ENCODE results near the gene ZNF491. TPM values are rescaled to one million over a fixed set of nuclear protein-coding genes. Genes with fewer than 3 reads are reported as not detected.

The ZNF491 gene
- total and polyA plus RNA-seq, 2 of the 8 experiments (the other 6 are each of a cell fraction or from before 2014, with no cell fraction given), result 0.18 to 0.78 TPM

DNA sequence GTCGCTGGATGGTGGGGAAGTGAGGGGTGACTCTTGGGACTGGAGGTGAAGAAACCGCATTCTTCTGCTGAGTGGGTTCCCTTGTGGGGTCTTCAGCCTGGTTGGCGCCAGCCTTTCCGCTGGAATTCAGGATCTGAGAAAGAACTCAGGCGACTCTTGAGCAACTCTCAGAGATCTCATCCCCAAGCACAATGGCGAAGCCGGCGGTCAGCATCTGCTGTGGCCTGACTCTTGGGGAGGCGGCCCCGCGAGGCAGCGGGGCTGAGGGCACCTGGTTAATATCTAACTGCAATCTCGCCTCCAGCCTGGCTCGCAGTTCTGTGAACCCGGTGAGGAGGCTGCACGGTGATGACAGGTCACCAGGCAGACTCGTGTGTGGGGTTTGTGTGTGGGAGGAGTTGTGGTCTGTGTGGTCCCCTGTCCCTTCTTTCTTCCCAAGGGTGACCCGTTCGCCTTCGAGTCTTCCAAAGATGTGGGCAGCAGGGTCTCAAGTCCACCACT, 30.6 kb upstream of the ZNF491 start:
- Histone ChIP-seq H4K5ac (ENCODE audit: insufficient read length, low read depth, low read length) (no peak overlapping the region), H3K4me3 (ENCODE audit: extremely low read depth in 1 of 4, insufficient read depth in 2 of 4, low read depth in 3 of 4, low read length in 4 of 4) (peak overlapping the region; percentile 48 to 84 (median 78); a peak in 7 of 8 replicates), H2AK5ac (ENCODE audit: low read depth, low read length) (no peak overlapping the region), H3K14ac (ENCODE audit: insufficient read length) (no peak overlapping the region), H2BK12ac (ENCODE audit: low read depth, low read length) (no peak overlapping the region), H3K4me2 (ENCODE audit: insufficient read depth in 1 of 2, low read depth in 2 of 2, low read length in 2 of 2) (peak overlapping the region; percentile 57 to 88; a peak in 3 of 4 replicates), H2BK20ac (ENCODE audit: low read length) (no peak overlapping the region), H3K79me1 (ENCODE audit: low read depth, low read length) (no peaks in the 10 kb centered on the region), H3K9ac (replicated peaks in 1 of 4; ENCODE audit: extremely low read depth in 1 of 4, low read depth in 3 of 4, low read length in 3 of 4) (no peak overlapping the region; a peak in 2 of 7 replicates), H3K9me3 (ENCODE audit: insufficient read depth in 2 of 2, low read depth in 1 of 2, low read length in 1 of 2) (peaks cover 4 to 14% of the 10 kb centered on the region in 2 experiments; a peak in 2 of 4 replicates), H3K23me2 (ENCODE audit: low read depth, low read length) (no peaks in the 10 kb centered on the region), H4K8ac (ENCODE audit: extremely low read depth, insufficient read depth, low read length) (peak overlapping the region; percentile 79; the same call in 1 of the 2 replicates), H2BK120ac (replicated peaks; ENCODE audit: low read depth, low read length) (no peak overlapping the region), H3K4ac (replicated peaks; ENCODE audit: insufficient read length, low read depth, low read length) (no peak overlapping the region), H3K79me2 (ENCODE audit: control insufficient read depth in 1 of 2, insufficient read depth in 2 of 2, low read length in 2 of 2) (no peaks in the 10 kb centered on the region), H3K27ac (ENCODE audit: low read depth, low read length) (no peak overlapping the region), H3K27me3 (replicated peaks in 1 of 4; ENCODE audit: control insufficient read depth in 3 of 4, extremely low read depth in 1 of 4, insufficient read depth in 3 of 4, low read length in 3 of 4) (peaks cover 3 to 20% (median 15%) of the 10 kb centered on the region in 4 experiments), H3K23ac (ENCODE audit: insufficient read length) (no peak overlapping the region), H2AFZ (ENCODE audit: low read length) (0 out of 2 replicates have a peak overlapping the region, but pooled peaks have one; percentile 92), H3K4me1 (replicated peaks in 1 of 4; ENCODE audit: control insufficient read depth in 3 of 4, insufficient read depth in 4 of 4, low read length in 3 of 4) (no peaks in the 10 kb centered on the region), H4K20me1 (replicated peaks in 1 of 2; ENCODE audit: control insufficient read depth in 1 of 2, insufficient read depth in 2 of 2, low read length in 2 of 2) (no peaks in the 10 kb centered on the region), H3K56ac (replicated peaks; ENCODE audit: insufficient read length, low read depth, low read length) (no peak overlapping the region), H4K91ac (replicated peaks; ENCODE audit: insufficient read length, low read length) (no peak overlapping the region), H3K36me3 (ENCODE audit: control insufficient read depth in 2 of 4, insufficient read depth in 4 of 4, low read length in 3 of 4) (no peaks in the 10 kb centered on the region), H2BK15ac (ENCODE audit: low read length) (no peak overlapping the region), H3K18ac (ENCODE audit: extremely low read depth, low read length) (no peak overlapping the region), H2BK5ac (ENCODE audit: low read depth, low read length) (no peak overlapping the region)
- ChIA-PET POLR2A (ENCODE audit: partially characterized antibody) (no interaction called here), CTCF (ENCODE audit: partially characterized antibody) (no interaction called here)
- WGBS, 2 experiments (ENCODE audit: extremely low coverage in 1 of 2, insufficient coverage in 1 of 2, insufficient read length in 1 of 2, insufficient replicate concordance in 2 of 2, low coverage in 1 of 2, low lambda C conversion rate in 2 of 2, missing lambda C conversion rate in 1 of 2), result 75% methylated on average over 18 of the region's 20 CpGs; no CpG with 5 or more reads in 1 of the 2 experiments
- FAIRE-seq, result no peak
- DNase-seq (ENCODE audit: low read depth in 1 of 2, low spot score in 2 of 2), result peak in 1 of 2 experiments; percentile 43
- TF ChIP-seq RXRA (IDR thresholded peaks at IDR 0.05; ENCODE audit: insufficient read depth, low read depth, low read length) (no peak), TAF1 (IDR thresholded peaks at IDR 0.05; ENCODE audit: low read depth, low read length) (no peak), ZNF274 (IDR thresholded peaks at IDR 0.05; ENCODE audit: borderline replicate concordance, extremely low read depth, low read length) (no peak), TCF12 (IDR thresholded peaks at IDR 0.05; ENCODE audit: low read depth, low read length) (no peak), EZH2 (IDR thresholded peaks at IDR 0.05; ENCODE audit: low read depth, low read length, severe bottlenecking) (no peak), SIN3A (conservative IDR thresholded peaks at IDR 0.05 in 1 of 2, IDR thresholded peaks at IDR 0.05 in 1 of 2; ENCODE audit: low read depth in 1 of 2, low read length in 2 of 2) (no peak), JUND (IDR thresholded peaks at IDR 0.05; ENCODE audit: low read length) (no peak), GTF2F1 (IDR thresholded peaks at IDR 0.05; ENCODE audit: borderline replicate concordance, low read depth, low read length) (no peak), SP4 (IDR thresholded peaks at IDR 0.05; ENCODE audit: low read length) (no peak), TEAD4 (IDR thresholded peaks at IDR 0.05; ENCODE audit: low read depth, low read length) (no peak)
- TF ChIP-seq, protein P1, sequence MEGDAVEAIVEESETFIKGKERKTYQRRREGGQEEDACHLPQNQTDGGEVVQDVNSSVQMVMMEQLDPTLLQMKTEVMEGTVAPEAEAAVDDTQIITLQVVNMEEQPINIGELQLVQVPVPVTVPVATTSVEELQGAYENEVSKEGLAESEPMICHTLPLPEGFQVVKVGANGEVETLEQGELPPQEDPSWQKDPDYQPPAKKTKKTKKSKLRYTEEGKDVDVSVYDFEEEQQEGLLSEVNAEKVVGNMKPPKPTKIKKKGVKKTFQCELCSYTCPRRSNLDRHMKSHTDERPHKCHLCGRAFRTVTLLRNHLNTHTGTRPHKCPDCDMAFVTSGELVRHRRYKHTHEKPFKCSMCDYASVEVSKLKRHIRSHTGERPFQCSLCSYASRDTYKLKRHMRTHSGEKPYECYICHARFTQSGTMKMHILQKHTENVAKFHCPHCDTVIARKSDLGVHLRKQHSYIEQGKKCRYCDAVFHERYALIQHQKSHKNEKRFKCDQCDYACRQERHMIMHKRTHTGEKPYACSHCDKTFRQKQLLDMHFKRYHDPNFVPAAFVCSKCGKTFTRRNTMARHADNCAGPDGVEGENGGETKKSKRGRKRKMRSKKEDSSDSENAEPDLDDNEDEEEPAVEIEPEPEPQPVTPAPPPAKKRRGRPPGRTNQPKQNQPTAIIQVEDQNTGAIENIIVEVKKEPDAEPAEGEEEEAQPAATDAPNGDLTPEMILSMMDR (IDR thresholded peaks at IDR 0.05; ENCODE audit: control extremely low read depth in 1 of 3, insufficient read depth in 1 of 3, low read depth in 1 of 3, low read length in 3 of 3), result no peak

All from H1 (cell line).